ENCODE results near the gene ITGB8. TPM values are rescaled to one million over a fixed set of nuclear protein-coding genes. Genes with fewer than 3 reads are reported as not detected.

Gene ITGB8
- total RNA-seq, 1 donor from 2014 or later = 7.9 TPM

GRCh38 chr7:20365486-20365885 lies 34.8 kb downstream of the ITGB8 start:
- intact Hi-C loops (cut with DNase I) = loop anchor here (5.0 kb wide), 1 partner anchor 33 kb away; the partner anchor contains the start of gene ITGB8
- H3K27ac ChIP-seq = peak overlapping the region in 1 of 2 donors; percentile 23

GRCh38 chr7:20374399-20374798 lies 43.7 kb downstream of the ITGB8 start:
- H3K4me1 ChIP-seq = no peaks in the 10 kb centered on the region
- H3K27ac ChIP-seq = no peak overlapping the region
- intact Hi-C loops (cut with DNase I) = no loop called here

More at GRCh38 chr7:20365486-20365885, 34.8 kb downstream of the ITGB8 start:
- H3K36me3 ChIP-seq = no peaks in the 10 kb centered on the region
- DNase-seq (ENCODE audit: low spot score in 2 of 2) = no peak
- peaks cover 0 to 8% of the 10 kb centered on the region in 2 donors for H3K4me1 ChIP-seq
- H3K4me3 ChIP-seq = no peak overlapping the region
- H3K27me3 ChIP-seq = no peaks in the 10 kb centered on the region
- no peaks in the 10 kb centered on the region for H3K9me3 ChIP-seq
- TF ChIP-seq CTCF (IDR thresholded peaks at IDR 0.05) = no peak

GRCh38 chr7:20376796-20377195 lies 46.1 kb downstream of the ITGB8 start:
- TF ChIP-seq CTCF (IDR thresholded peaks at IDR 0.05) = no peak
- no peaks in the 10 kb centered on the region for H3K9me3 ChIP-seq
- intact Hi-C loops (cut with DNase I) = no loop called here
- H3K4me1 ChIP-seq = no peaks in the 10 kb centered on the region
- no peaks in the 10 kb centered on the region for H3K27me3 ChIP-seq
- no peak overlapping the region for H3K4me3 ChIP-seq
- no peak for DNase-seq (ENCODE audit: low spot score in 2 of 2)
- H3K36me3 ChIP-seq = peaks cover 4 to 7% of the 10 kb centered on the region in 2 donors
- no peak overlapping the region for H3K27ac ChIP-seq

More at GRCh38 chr7:20374399-20374798, 43.7 kb downstream of the ITGB8 start:
- DNase-seq (ENCODE audit: low spot score in 2 of 2) = no peak
- Histone ChIP-seq H3K4me3 (no peak overlapping the region), H3K36me3 (no peaks in the 10 kb centered on the region), H3K9me3 (no peaks in the 10 kb centered on the region), H3K27me3 (no peaks in the 10 kb centered on the region)
- no peak for TF ChIP-seq CTCF (IDR thresholded peaks at IDR 0.05)

GRCh38 chr7:20381406-20382034 lies 50.8 kb downstream of the ITGB8 start:
- H3K4me1 ChIP-seq = no peaks in the 10 kb centered on the region
- no peak for DNase-seq (ENCODE audit: low spot score in 2 of 2)
- no peaks in the 10 kb centered on the region for H3K9me3 ChIP-seq
- TF ChIP-seq CTCF (IDR thresholded peaks at IDR 0.05) = no peak
- intact Hi-C loops (cut with DNase I) = no loop called here
- H3K27ac ChIP-seq = no peak overlapping the region
- no peak overlapping the region for H3K4me3 ChIP-seq
- peaks cover 6 to 7% of the 10 kb centered on the region in 2 donors for H3K36me3 ChIP-seq
- H3K27me3 ChIP-seq = no peaks in the 10 kb centered on the region

- Histone ChIP-seq H3K36me3 (peaks cover 6 to 7% of the 10 kb centered on the region in 2 donors), H3K4me3 (no peak overlapping the region), H3K9me3 (no peaks in the 10 kb centered on the region), H3K4me1 (no peaks in the 10 kb centered on the region), H3K27ac (no peak overlapping the region), H3K27me3 (no peaks in the 10 kb centered on the region)
- no peak for DNase-seq (ENCODE audit: low spot score in 2 of 2)
- no peak for TF ChIP-seq CTCF (IDR thresholded peaks at IDR 0.05)
- intact Hi-C loops (cut with DNase I) = no loop called here
Measured at GRCh38 chr7:20383351-20383750, 52.7 kb downstream of the ITGB8 start.

All from ascending aorta (tissue), 2 donors.